Measurements from ENCODE around the gene ZNF502.

The ZNF502 gene

GRCh38 chr3:44772099-44772442 lies 59.6 kb downstream of the ZNF502 start:
- no peak for TF ChIP-seq ZFX (IDR thresholded peaks at IDR 0.05)
- H3K27ac ChIP-seq: no peak overlapping the region
